CD4-positive, CD25-positive, alpha-beta regulatory T cell (primary cell): ENCODE measurements around the gene EFEMP1. TPM values are rescaled to one million over a fixed set of nuclear protein-coding genes. Genes with fewer than 3 reads are reported as not detected.

Experiments
- ATAC-seq, 2 donors: fragments of 150-1000 bp; cut with Tn5 transposase; one replicate each; pipeline ENCODE4 v1.10.0; 2021; ENCODE audit warnings: low read depth in 2 of 2, moderate number of reproducible peaks in 2 of 2, moderate library complexity in 1 of 2
- DNase-seq, 3 donors: peaks; one replicate each; pipeline versions ENCODE4 v3.0.0 to v3.0.0-alpha.2; 2012 to 2022; ENCODE audit warnings: mixed read lengths in 1 of 3
- H3K27ac ChIP-seq: one replicate; pipeline ENCODE4 v1.7.0; 2013; ENCODE audit warnings: mild to moderate bottlenecking, low read length; ENCODE audit not compliant: insufficient read depth, poor library complexity, severe bottlenecking
- H3K27me3 ChIP-seq: one replicate; pipeline ENCODE4 v1.7.0; 2013; ENCODE audit warnings: low read length; ENCODE audit not compliant: control insufficient read depth, insufficient read depth
- H3K36me3 ChIP-seq: one replicate; pipeline ENCODE4 v1.7.0; 2013; ENCODE audit warnings: mild to moderate bottlenecking, low read length, moderate library complexity; ENCODE audit not compliant: control insufficient read depth, insufficient read depth
- H3K4me1 ChIP-seq: 2 replicates; pipeline ENCODE4 v1.7.0; 2013; ENCODE audit warnings: mild to moderate bottlenecking, low read length; ENCODE audit not compliant: insufficient read depth, control insufficient read depth, poor library complexity, severe bottlenecking
- H3K4me3 ChIP-seq: one replicate; pipeline ENCODE4 v1.7.0; 2013; ENCODE audit warnings: low read depth, mild to moderate bottlenecking, low read length, moderate library complexity
- H3K9me3 ChIP-seq, 2 experiments: 1 replicate in 1 of 2; 2 replicates in 1 of 2; pipeline ENCODE4 v1.7.0; 2013; ENCODE audit warnings: low read length in 2 of 2, mild to moderate bottlenecking in 1 of 2, moderate library complexity in 1 of 2; ENCODE audit not compliant: control insufficient read depth in 2 of 2
- H3K27ac Mint-ChIP-seq, 3 donors: one replicate each; pipeline ENCODE4 v1.8.0; 2020 to 2022; ENCODE audit warnings: mild to moderate bottlenecking in 3 of 3, mixed read lengths in 3 of 3, moderate library complexity in 2 of 3
- H3K27me3 Mint-ChIP-seq: one replicate; pipeline ENCODE4 v1.8.0; 2022; ENCODE audit warnings: mild to moderate bottlenecking, mixed read lengths
- H3K36me3 Mint-ChIP-seq: one replicate; pipeline ENCODE4 v1.8.0; 2020; ENCODE audit warnings: mixed read lengths
- H3K4me1 Mint-ChIP-seq, 4 donors: one replicate each; pipeline ENCODE4 v1.8.0; 2020 to 2022; ENCODE audit warnings: mixed read lengths in 4 of 4, mild to moderate bottlenecking in 1 of 4
- H3K4me3 Mint-ChIP-seq, 4 donors: one replicate each; pipeline ENCODE4 v1.8.0; 2020 to 2022; ENCODE audit warnings: mild to moderate bottlenecking in 4 of 4, mixed read lengths in 4 of 4, moderate library complexity in 3 of 4
- H3K9me3 Mint-ChIP-seq, 7 donors: one replicate each; pipeline ENCODE4 v1.8.0; 2020 to 2022; ENCODE audit warnings: mixed read lengths in 7 of 7, mild to moderate bottlenecking in 3 of 7, moderate library complexity in 2 of 7
- polyA plus RNA-seq, 4 donors: library from polyadenylated mRNA; unstranded; fragments of 300-500 nt; fragmentation: Illumina TruSeq; gene quantifications; one replicate each; pipeline ENCODE4 v1.2.3, GENCODE V29; 2021
- total RNA-seq: library from RNA; stranded (reverse); gene quantifications from one replicate; pipeline ENCODE4 v1.2.3, GENCODE V29; 2022

EFEMP1 gene
- total and polyA plus RNA-seq, 5 donors from 2014 or later = not detected

GRCh38 chr2:55860832-55861231, 62.8 kb downstream of the EFEMP1 start:
- H3K4me1 Mint-ChIP-seq = no peaks in the 10 kb centered on the region
- no peak for DNase-seq
- Histone ChIP-seq H3K4me1 (no peaks in the 10 kb centered on the region), H3K27ac (no peak overlapping the region), H3K27me3 (no peaks in the 10 kb centered on the region), H3K4me3 (no peak overlapping the region), H3K9me3 (no peaks in the 10 kb centered on the region), H3K36me3 (no peaks in the 10 kb centered on the region)
- no peak for ATAC-seq
- peaks cover 0 to 4% (median 0%) of the 10 kb centered on the region in 7 donors for H3K9me3 Mint-ChIP-seq
- no peaks in the 10 kb centered on the region for H3K36me3 Mint-ChIP-seq
- no peak overlapping the region for H3K27ac Mint-ChIP-seq
- H3K4me3 Mint-ChIP-seq = no peak overlapping the region
- H3K27me3 Mint-ChIP-seq = peaks cover 4% of the 10 kb centered on the region

DNA sequence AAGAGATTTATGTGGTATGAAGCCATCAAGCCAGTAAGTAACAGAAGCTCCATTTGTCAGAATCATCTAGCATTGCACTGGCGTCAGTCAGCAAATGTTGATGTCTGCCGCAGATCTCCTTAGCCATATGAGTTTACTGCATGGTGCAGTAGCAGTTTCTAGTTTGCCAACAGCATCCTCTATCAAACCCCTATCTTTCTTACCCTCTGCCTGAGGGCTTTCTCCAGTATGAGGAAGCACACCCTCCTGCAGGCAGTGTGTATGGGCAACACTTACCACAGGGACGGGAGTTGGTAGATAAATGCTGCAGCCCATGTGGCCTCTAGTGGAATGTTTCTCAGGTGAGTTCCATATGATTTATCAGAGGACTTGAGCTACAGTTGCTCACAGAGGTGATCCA, 63.7 kb downstream of the EFEMP1 start:
- no peaks in the 10 kb centered on the region for H3K36me3 Mint-ChIP-seq
- H3K27ac Mint-ChIP-seq = no peak overlapping the region
- no peak overlapping the region for H3K4me3 Mint-ChIP-seq
- no peaks in the 10 kb centered on the region for H3K4me1 ChIP-seq
- ATAC-seq = no peak
- no peaks in the 10 kb centered on the region for H3K27me3 ChIP-seq
- H3K27me3 Mint-ChIP-seq = peaks cover 4% of the 10 kb centered on the region
- H3K27ac ChIP-seq = no peak overlapping the region
- no peaks in the 10 kb centered on the region for H3K36me3 ChIP-seq
- H3K9me3 ChIP-seq = no peaks in the 10 kb centered on the region
- no peaks in the 10 kb centered on the region for H3K4me1 Mint-ChIP-seq
- DNase-seq = no peak
- peaks cover 0 to 4% (median 0%) of the 10 kb centered on the region in 7 donors for H3K9me3 Mint-ChIP-seq
- no peak overlapping the region for H3K4me3 ChIP-seq

GRCh38 chr2:55857766-55858165, 65.8 kb downstream of the EFEMP1 start:
- peaks cover 0 to 5% (median 0%) of the 10 kb centered on the region in 7 donors for H3K9me3 Mint-ChIP-seq
- DNase-seq (no peak), ATAC-seq (no peak)
- H3K36me3 Mint-ChIP-seq = no peaks in the 10 kb centered on the region
- no peak overlapping the region for H3K27ac Mint-ChIP-seq
- H3K4me1 Mint-ChIP-seq = no peaks in the 10 kb centered on the region
- no peak overlapping the region for H3K4me3 ChIP-seq
- no peak overlapping the region for H3K4me3 Mint-ChIP-seq
- no peaks in the 10 kb centered on the region for H3K9me3 ChIP-seq
- H3K27me3 ChIP-seq = no peaks in the 10 kb centered on the region
- no peak overlapping the region for H3K27ac ChIP-seq
- peaks cover 4% of the 10 kb centered on the region for H3K27me3 Mint-ChIP-seq
- no peaks in the 10 kb centered on the region for H3K36me3 ChIP-seq
- H3K4me1 ChIP-seq = no peaks in the 10 kb centered on the region

GRCh38 chr2:55856936-55857335, 66.6 kb downstream of the EFEMP1 start:
- H3K9me3 ChIP-seq = no peaks in the 10 kb centered on the region
- DNase-seq (no peak), ATAC-seq (no peak)
- H3K4me3 ChIP-seq = no peak overlapping the region
- H3K27ac Mint-ChIP-seq = no peak overlapping the region
- no peak overlapping the region for H3K27ac ChIP-seq
- no peaks in the 10 kb centered on the region for H3K4me1 Mint-ChIP-seq
- no peak overlapping the region for H3K4me3 Mint-ChIP-seq
- no peaks in the 10 kb centered on the region for H3K36me3 Mint-ChIP-seq
- H3K27me3 Mint-ChIP-seq = no peaks in the 10 kb centered on the region
- no peaks in the 10 kb centered on the region for H3K27me3 ChIP-seq
- no peaks in the 10 kb centered on the region for H3K36me3 ChIP-seq
- H3K4me1 ChIP-seq = no peaks in the 10 kb centered on the region
- peaks cover 0 to 5% (median 0%) of the 10 kb centered on the region in 7 donors for H3K9me3 Mint-ChIP-seq

- H3K27me3 ChIP-seq = no peaks in the 10 kb centered on the region
- no peak for DNase-seq
- Mint-ChIP-seq H3K27me3 (no peaks in the 10 kb centered on the region), H3K4me1 (no peaks in the 10 kb centered on the region), H3K27ac (no peak overlapping the region), H3K4me3 (no peak overlapping the region), H3K9me3 (peaks cover 0 to 2% (median 0%) of the 10 kb centered on the region in 7 donors), H3K36me3 (no peaks in the 10 kb centered on the region)
- no peaks in the 10 kb centered on the region for H3K4me1 ChIP-seq
- H3K4me3 ChIP-seq = no peak overlapping the region
- ATAC-seq = no peak
- H3K36me3 ChIP-seq = no peaks in the 10 kb centered on the region
- H3K9me3 ChIP-seq = no peaks in the 10 kb centered on the region
- no peak overlapping the region for H3K27ac ChIP-seq
Measured at GRCh38 chr2:55848096-55848495, 75.5 kb downstream of the EFEMP1 start.

GRCh38 chr2:55846426-55846825, 77.2 kb downstream of the EFEMP1 start:
- no peak for ATAC-seq
- Mint-ChIP-seq H3K36me3 (no peaks in the 10 kb centered on the region), H3K27ac (no peak overlapping the region)

GRCh38 chr2:55844986-55845385, 78.6 kb downstream of the EFEMP1 start:
- Histone ChIP-seq H3K27ac (no peak overlapping the region), H3K4me3 (no peak overlapping the region), H3K27me3 (no peaks in the 10 kb centered on the region), H3K9me3 (no peaks in the 10 kb centered on the region), H3K36me3 (no peaks in the 10 kb centered on the region), H3K4me1 (no peaks in the 10 kb centered on the region)
- Mint-ChIP-seq H3K9me3 (peaks cover 0 to 2% (median 0%) of the 10 kb centered on the region in 7 donors), H3K4me3 (no peak overlapping the region), H3K4me1 (no peaks in the 10 kb centered on the region), H3K27ac (no peak overlapping the region), H3K27me3 (no peaks in the 10 kb centered on the region), H3K36me3 (no peaks in the 10 kb centered on the region)
- ATAC-seq (no peak), DNase-seq (no peak)

More at GRCh38 chr2:55846426-55846825, 77.2 kb downstream of the EFEMP1 start:
- H3K4me1 Mint-ChIP-seq = no peaks in the 10 kb centered on the region
- H3K9me3 Mint-ChIP-seq = peaks cover 0 to 2% (median 0%) of the 10 kb centered on the region in 7 donors
- H3K9me3 ChIP-seq = no peaks in the 10 kb centered on the region
- DNase-seq = no peak
- H3K4me3 ChIP-seq = no peak overlapping the region
- no peaks in the 10 kb centered on the region for H3K27me3 Mint-ChIP-seq
- no peaks in the 10 kb centered on the region for H3K27me3 ChIP-seq
- no peak overlapping the region for H3K27ac ChIP-seq
- no peak overlapping the region for H3K4me3 Mint-ChIP-seq
- H3K36me3 ChIP-seq = no peaks in the 10 kb centered on the region
- H3K4me1 ChIP-seq = no peaks in the 10 kb centered on the region

DNA sequence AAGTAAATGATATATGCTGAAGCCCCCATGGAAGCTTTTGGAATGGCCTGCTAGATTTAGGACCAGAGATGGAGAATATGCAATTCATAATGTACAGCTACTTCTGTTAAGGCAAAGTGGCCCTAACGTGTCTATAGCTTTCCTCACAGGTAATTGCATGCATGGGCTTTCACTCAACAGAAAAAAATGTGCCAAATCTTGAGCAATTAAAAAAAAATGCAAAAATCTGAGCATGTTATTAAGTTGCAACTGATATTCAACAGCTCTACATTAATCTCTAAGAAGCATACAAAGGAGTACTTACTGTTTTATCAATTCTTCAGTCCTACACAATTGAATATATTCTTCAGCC, 79.6 kb downstream of the EFEMP1 start:
- no peak overlapping the region for H3K4me3 Mint-ChIP-seq
- H3K27me3 Mint-ChIP-seq = no peaks in the 10 kb centered on the region
- Histone ChIP-seq H3K9me3 (no peaks in the 10 kb centered on the region), H3K36me3 (no peaks in the 10 kb centered on the region), H3K27ac (no peak overlapping the region), H3K4me3 (no peak overlapping the region), H3K4me1 (no peaks in the 10 kb centered on the region), H3K27me3 (no peaks in the 10 kb centered on the region)
- peaks cover 0 to 2% (median 0%) of the 10 kb centered on the region in 7 donors for H3K9me3 Mint-ChIP-seq
- H3K27ac Mint-ChIP-seq = no peak overlapping the region
- no peak for ATAC-seq
- no peak for DNase-seq
- no peaks in the 10 kb centered on the region for H3K36me3 Mint-ChIP-seq
- no peaks in the 10 kb centered on the region for H3K4me1 Mint-ChIP-seq
